Measurements from ENCODE around the gene RHOG. TPM values are rescaled to one million over a fixed set of nuclear protein-coding genes. Genes with fewer than 3 reads are reported as not detected.
A peak's percentile ranks its signal among the peaks of the same experiment; 100 is the strongest.
"Not testable (repeated sequence)": the region's sequence is repeated elsewhere in the genome, so short reads cannot be mapped to it uniquely, and the experiment has no call there.

The RHOG gene
- total RNA-seq, 1 donor from 2014 or later, result 46.8 TPM

DNA sequence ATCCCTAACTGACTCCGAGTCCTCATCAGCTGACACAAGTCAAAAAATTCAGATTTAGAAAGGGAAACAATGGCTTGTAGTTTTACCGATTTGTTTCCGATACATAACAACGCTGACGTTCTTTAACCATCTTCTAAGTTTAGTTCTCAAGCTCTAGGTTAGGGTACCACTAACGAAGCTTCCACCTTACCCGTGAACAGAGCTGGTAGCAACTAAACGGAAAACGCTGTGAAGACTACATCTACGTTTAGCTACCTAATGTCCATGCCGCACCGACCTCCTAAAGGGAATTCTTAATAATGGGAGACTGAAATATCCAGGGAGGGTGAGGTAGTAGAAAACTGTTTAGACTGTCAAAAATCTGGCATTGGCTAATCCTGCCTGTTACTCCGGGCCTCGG lies 44.4 kb downstream of the RHOG start:
- Mint-ChIP-seq H3K9me3 (ENCODE audit: unreplicated experiment) (no peaks in the 10 kb centered on the region), H3K27me3 (ENCODE audit: unreplicated experiment) (no peaks in the 10 kb centered on the region), H3K4me3 (ENCODE audit: unreplicated experiment) (peak overlapping the region; percentile 90), H3K27ac (ENCODE audit: unreplicated experiment) (peak overlapping the region; percentile 98), H3K36me3 (ENCODE audit: unreplicated experiment) (peaks cover 7% of the 10 kb centered on the region), H3K4me1 (ENCODE audit: unreplicated experiment) (peaks cover 25% of the 10 kb centered on the region)
- no peak for DNase-seq (ENCODE audit: extremely low spot score, unreplicated experiment)
- TF ChIP-seq, protein P1, sequence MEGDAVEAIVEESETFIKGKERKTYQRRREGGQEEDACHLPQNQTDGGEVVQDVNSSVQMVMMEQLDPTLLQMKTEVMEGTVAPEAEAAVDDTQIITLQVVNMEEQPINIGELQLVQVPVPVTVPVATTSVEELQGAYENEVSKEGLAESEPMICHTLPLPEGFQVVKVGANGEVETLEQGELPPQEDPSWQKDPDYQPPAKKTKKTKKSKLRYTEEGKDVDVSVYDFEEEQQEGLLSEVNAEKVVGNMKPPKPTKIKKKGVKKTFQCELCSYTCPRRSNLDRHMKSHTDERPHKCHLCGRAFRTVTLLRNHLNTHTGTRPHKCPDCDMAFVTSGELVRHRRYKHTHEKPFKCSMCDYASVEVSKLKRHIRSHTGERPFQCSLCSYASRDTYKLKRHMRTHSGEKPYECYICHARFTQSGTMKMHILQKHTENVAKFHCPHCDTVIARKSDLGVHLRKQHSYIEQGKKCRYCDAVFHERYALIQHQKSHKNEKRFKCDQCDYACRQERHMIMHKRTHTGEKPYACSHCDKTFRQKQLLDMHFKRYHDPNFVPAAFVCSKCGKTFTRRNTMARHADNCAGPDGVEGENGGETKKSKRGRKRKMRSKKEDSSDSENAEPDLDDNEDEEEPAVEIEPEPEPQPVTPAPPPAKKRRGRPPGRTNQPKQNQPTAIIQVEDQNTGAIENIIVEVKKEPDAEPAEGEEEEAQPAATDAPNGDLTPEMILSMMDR (IDR thresholded peaks at IDR 0.05), result no peak

DNA sequence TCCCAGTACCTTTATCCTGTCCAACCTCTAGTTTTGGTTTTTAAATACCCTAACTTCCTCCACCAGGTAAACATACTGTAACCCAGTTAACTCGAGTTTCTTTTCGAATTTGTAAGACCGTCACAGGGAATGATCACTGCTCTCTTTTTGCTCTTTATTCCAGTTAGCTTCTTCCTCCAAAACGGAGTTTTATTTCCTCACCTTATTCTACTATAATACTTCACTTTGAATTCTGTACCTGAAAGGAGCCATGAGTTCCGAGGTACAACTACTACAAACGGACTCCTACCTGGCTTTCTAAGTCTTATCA lies 44.8 kb downstream of the RHOG start:
- Mint-ChIP-seq H3K27me3 (ENCODE audit: unreplicated experiment) (no peaks in the 10 kb centered on the region), H3K27ac (ENCODE audit: unreplicated experiment) (peak overlapping the region; percentile 98), H3K36me3 (ENCODE audit: unreplicated experiment) (peaks cover 7% of the 10 kb centered on the region), H3K4me3 (ENCODE audit: unreplicated experiment) (peak overlapping the region; percentile 90), H3K4me1 (ENCODE audit: unreplicated experiment) (peaks cover 25% of the 10 kb centered on the region), H3K9me3 (ENCODE audit: unreplicated experiment) (no peaks in the 10 kb centered on the region)
- DNase-seq (ENCODE audit: extremely low spot score, unreplicated experiment), result no peak
- TF ChIP-seq, protein P1 (IDR thresholded peaks at IDR 0.05), result no peak

DNA sequence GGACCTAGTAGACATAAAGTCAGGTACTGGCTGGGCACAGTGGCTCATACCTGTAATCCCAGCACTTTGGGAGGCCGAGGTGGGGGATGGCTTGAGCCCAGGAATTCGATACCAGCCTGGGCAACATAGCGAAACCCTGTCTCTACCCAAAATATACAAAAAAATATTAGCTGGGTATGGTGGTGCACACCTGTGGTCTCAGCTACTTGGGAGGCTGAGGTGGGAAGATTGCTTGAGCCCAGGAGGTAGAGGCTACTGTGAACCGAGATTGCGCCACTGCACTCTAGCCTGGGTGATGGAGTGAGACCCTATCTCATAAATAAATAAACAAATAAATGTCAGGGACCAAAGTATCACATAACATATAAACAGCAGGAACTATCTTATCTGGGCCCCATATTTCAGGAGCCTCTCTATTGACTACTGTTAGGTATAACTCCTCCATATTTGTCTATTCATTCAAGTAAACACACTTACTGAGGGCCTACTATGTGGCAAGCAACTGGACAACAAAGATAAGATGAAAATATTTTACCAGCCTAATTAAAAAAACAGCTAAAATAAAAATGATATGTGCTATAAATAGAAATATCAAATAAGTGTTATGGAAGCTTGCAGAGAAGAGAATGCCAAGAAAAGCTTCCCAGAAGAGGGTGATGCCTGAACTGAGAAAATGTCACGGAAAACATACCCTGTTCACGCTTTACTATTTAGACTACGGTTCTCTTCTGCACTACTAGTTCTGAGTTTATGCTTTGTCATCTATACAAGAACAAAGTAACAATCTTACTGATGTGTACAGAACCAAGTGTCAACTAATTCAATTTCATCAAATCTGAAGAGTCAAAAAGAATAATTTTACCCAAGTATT lies 45.4 kb downstream of the RHOG start:
- Mint-ChIP-seq H3K4me1 (ENCODE audit: unreplicated experiment) (peaks cover 31% of the 10 kb centered on the region), H3K36me3 (ENCODE audit: unreplicated experiment) (peaks cover 12% of the 10 kb centered on the region), H3K4me3 (ENCODE audit: unreplicated experiment) (peak overlapping the region; percentile 90), H3K27me3 (ENCODE audit: unreplicated experiment) (no peaks in the 10 kb centered on the region), H3K9me3 (ENCODE audit: unreplicated experiment) (no peaks in the 10 kb centered on the region), H3K27ac (ENCODE audit: unreplicated experiment) (peak overlapping the region; percentile 98)
- DNase-seq (ENCODE audit: extremely low spot score, unreplicated experiment), result no peak
- TF ChIP-seq, protein P1 (IDR thresholded peaks at IDR 0.05), result no peak

DNA sequence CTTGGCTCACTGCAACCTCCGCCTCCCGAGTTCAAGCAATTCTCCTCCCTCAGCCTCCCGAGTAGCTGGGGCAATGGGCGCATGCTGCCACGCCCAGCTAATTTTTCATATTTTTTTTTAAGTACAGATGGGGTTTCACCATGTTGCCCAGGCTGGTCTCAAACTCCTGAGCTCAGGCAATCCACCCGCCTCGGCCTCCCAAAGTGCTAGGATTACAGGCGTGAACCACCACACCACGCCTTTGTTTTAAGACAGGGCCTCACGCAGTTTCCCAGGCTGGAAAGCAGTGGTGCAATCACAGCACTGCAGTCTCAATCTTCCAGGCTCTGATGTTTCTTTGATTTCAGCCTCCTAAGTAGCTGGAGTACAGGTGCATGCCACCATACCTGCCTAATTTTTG lies 46.4 kb downstream of the RHOG start:
- not testable (repeated sequence) for H3K27ac Mint-ChIP-seq (ENCODE audit: unreplicated experiment); DNase-seq (ENCODE audit: extremely low spot score, unreplicated experiment); H3K4me3 Mint-ChIP-seq (ENCODE audit: unreplicated experiment); H3K27me3 Mint-ChIP-seq (ENCODE audit: unreplicated experiment); H3K9me3 Mint-ChIP-seq (ENCODE audit: unreplicated experiment)
- H3K36me3 Mint-ChIP-seq (ENCODE audit: unreplicated experiment), result peaks cover 12% of the 10 kb centered on the region
- H3K4me1 Mint-ChIP-seq (ENCODE audit: unreplicated experiment), result peaks cover 31% of the 10 kb centered on the region

DNA sequence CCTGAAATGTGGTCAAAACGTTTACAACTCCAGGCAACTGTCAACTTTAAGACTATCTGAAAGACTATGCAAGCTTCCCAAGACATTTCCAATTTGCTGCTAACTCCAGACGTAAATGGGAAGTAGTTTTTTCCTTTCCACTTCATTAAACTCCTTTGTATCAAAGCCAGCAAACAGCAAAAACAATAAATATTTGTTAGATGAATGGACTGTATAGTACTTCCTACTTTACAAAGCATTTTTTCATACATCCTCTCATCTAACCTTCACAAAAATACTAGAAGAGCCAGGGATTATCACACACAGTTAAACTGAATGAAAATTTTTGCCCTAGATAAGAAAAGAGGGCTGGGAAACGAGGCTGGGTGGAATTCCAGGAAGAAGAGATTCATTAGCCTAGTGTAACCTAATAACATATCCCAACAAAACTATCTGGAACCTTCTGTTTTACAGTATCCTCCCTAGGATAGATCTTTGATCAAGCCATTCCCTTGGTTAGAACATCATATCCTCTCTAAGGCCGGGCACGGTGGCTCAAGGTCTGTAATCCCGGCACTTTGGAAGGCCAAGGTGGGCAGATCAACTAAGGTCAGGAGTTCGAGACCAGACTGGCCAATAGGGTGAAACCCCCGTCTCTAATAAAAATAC lies 53.9 kb downstream of the RHOG start:
- TF ChIP-seq, protein P1 (IDR thresholded peaks at IDR 0.05), result no peak
- Mint-ChIP-seq H3K4me1 (ENCODE audit: unreplicated experiment) (peaks cover 22% of the 10 kb centered on the region), H3K36me3 (ENCODE audit: unreplicated experiment) (peaks cover 11% of the 10 kb centered on the region), H3K27ac (ENCODE audit: unreplicated experiment) (peak overlapping the region; percentile 46), H3K4me3 (ENCODE audit: unreplicated experiment) (no peak overlapping the region), H3K27me3 (ENCODE audit: unreplicated experiment) (no peaks in the 10 kb centered on the region), H3K9me3 (ENCODE audit: unreplicated experiment) (no peaks in the 10 kb centered on the region)
- no peak for DNase-seq (ENCODE audit: extremely low spot score, unreplicated experiment)

Measured in osteocyte (in vitro differentiated cells).